OCI-LY7 (cell line): Measurements from ENCODE around the gene RPL7L1. TPM values are rescaled to one million over a fixed set of nuclear protein-coding genes. Genes with fewer than 3 reads are reported as not detected.
A peak's percentile ranks its signal among the peaks of the same experiment; 100 is the strongest.

Experiments used
- BruUV-seq: library from RNA; stranded (reverse); fragments of 400-500 nt; replicated peaks from 2 replicates; lab custom pipeline; 2021; lab: Mats Ljungman, UMichigan
- CTCF ChIA-PET: fragments of 300-600 bp; sonication (Branson Sonifier 250); formaldehyde crosslinking; loops from one replicate; lab custom pipeline; 2022; ENCODE audit warnings: antibody characterized with exemption; ENCODE audit not compliant: unreplicated experiment; lab: Charles Lee
- POLR2A ChIA-PET: fragments of 300-600 bp; sonication (Branson Sonifier 250); formaldehyde crosslinking; loops from one replicate; lab custom pipeline; 2022; ENCODE audit warnings: antibody characterized with exemption; lab: Charles Lee
- DNase-seq: peaks from one replicate; pipeline ENCODE4 v3.0.0-alpha.2; 2015; ENCODE audit warnings: low spot score
- H2AFZ ChIP-seq: fragments of 200-600 bp; sonication (generic), shearing (Covaris generic); 2 replicates; pipeline ENCODE4 v1.6.1; 2014; ENCODE audit warnings: mild to moderate bottlenecking, antibody characterized with exemption, low read length, moderate library complexity
- H3K27ac ChIP-seq: fragments of 200-600 bp; sonication (generic); 2 replicates; pipeline ENCODE4 v1.5.1; 2014; ENCODE audit warnings: mixed run types, low read depth, mild to moderate bottlenecking, moderate library complexity, low read length, inconsistent platforms; ENCODE audit not compliant: poor library complexity, severe bottlenecking
- H3K36me3 ChIP-seq: fragments of 200-600 bp; sonication (generic); 2 replicates; pipeline ENCODE4 v1.6.1; 2014; ENCODE audit warnings: mild to moderate bottlenecking, antibody characterized with exemption, low read length, moderate library complexity, mixed read lengths; ENCODE audit not compliant: insufficient read depth
- H3K4me1 ChIP-seq: fragments of 200-600 bp; sonication (generic); 2 replicates; pipeline ENCODE4 v1.5.1; 2014; ENCODE audit warnings: mild to moderate bottlenecking, low read length; ENCODE audit not compliant: insufficient read depth, poor library complexity, severe bottlenecking
- H3K4me2 ChIP-seq: fragments of 200-600 bp; sonication (generic); 2 replicates; pipeline ENCODE4 v1.6.1; 2014; ENCODE audit warnings: mild to moderate bottlenecking, low read length
- H3K4me3 ChIP-seq: fragments of 200-600 bp; sonication (generic); 2 replicates; pipeline ENCODE4 v1.5.1; 2014; ENCODE audit warnings: mild to moderate bottlenecking, low read depth, low read length; ENCODE audit not compliant: poor library complexity, severe bottlenecking
- H3K79me2 ChIP-seq: fragments of 200-600 bp; sonication (generic); 2 replicates; pipeline ENCODE4 v1.6.1; 2016; ENCODE audit warnings: low read depth, mild to moderate bottlenecking, low read length, moderate library complexity, mixed read lengths; ENCODE audit not compliant: insufficient read depth
- H3K9me2 ChIP-seq: fragments of 200-600 bp; sonication (generic); 2 replicates; pipeline ENCODE4 v1.6.1; 2016; ENCODE audit warnings: mild to moderate bottlenecking, low read length, mixed read lengths; ENCODE audit not compliant: insufficient read depth
- H3K9me3 ChIP-seq: fragments of 200-600 bp; sonication (generic); 2 replicates; pipeline ENCODE4 v1.6.1; 2014; ENCODE audit warnings: mild to moderate bottlenecking, mixed run types, low read length, mixed read lengths
- H4K20me1 ChIP-seq: fragments of 200-600 bp; sonication (generic); 2 replicates; pipeline ENCODE4 v1.6.1; 2014; ENCODE audit warnings: mild to moderate bottlenecking, antibody characterized with exemption, low read length, moderate library complexity, mixed read lengths; ENCODE audit not compliant: insufficient read depth
- CTCF ChIP-seq: fragments of 200-600 bp; sonication (generic); conservative IDR thresholded peaks from 2 replicates; pipeline ENCODE4 v1.5.1; 2014; ENCODE audit warnings: mild to moderate bottlenecking, antibody characterized with exemption, low read length, moderate library complexity, mixed read lengths
- EZH2phosphoT487 ChIP-seq: fragments of 200-600 bp; sonication (generic); IDR thresholded peaks from 2 replicates; pipeline ENCODE4 v1.6.1; 2018; ENCODE audit warnings: low read depth, borderline replicate concordance, mild to moderate bottlenecking, mixed run types, antibody characterized with exemption, low read length, moderate library complexity, mixed read lengths
- intact Hi-C: fragments of 100-400 bp; cut with micrococcal nuclease; formaldehyde crosslinking; loops from one replicate; pipeline ENCODE4 v1.10.0; 2022; ENCODE audit not compliant: unreplicated experiment
- total RNA-seq, 2 experiments: library from RNA; depleted of rRNA in 1 of 2; stranded (reverse); fragments of >200 nt in 1 of 2; shearing (Covaris generic) in 1 of 2; gene quantifications; 2 replicates each; pipeline ENCODE4 v1.2.3, GENCODE V29; 2014 to 2022

Gene RPL7L1
- total RNA-seq, 2 experiments from 2014 or later: 101 to 123 TPM

DNA sequence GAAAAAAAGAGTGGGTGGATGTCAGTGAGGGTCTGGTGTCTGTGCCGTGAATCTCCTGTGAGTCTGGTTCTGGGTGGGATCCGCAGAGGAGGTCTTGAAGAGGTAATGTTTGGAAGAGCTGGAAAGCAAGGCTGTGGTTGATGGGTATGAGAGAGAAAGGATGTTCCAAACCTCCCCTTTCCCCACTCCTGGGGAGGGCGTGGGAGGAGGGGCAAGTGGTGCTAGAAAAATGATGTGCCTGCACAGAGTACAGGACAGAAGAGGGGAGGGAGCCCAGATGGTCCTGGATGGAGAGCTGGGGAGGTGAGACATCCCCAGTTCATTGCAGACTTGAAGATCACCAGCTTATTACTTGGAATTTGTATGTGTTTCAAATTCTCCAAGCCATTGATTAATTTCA is 53.0 kb downstream of the RPL7L1 start:
- no peak overlapping the region for H2AFZ ChIP-seq
- H3K79me2 ChIP-seq: peaks cover 56% of the 10 kb centered on the region
- peaks cover 27% of the 10 kb centered on the region for H4K20me1 ChIP-seq
- POLR2A ChIA-PET: no interaction called here
- CTCF ChIA-PET: no interaction called here
- no peak for DNase-seq
- BruUV-seq: no TSS peak
- no peaks in the 10 kb centered on the region for H3K9me2 ChIP-seq
- H3K4me1 ChIP-seq: peaks cover 33% of the 10 kb centered on the region
- H3K4me2 ChIP-seq: peak overlapping the region; percentile 92
- TF ChIP-seq CTCF: no peak
- peaks cover 69% of the 10 kb centered on the region for H3K36me3 ChIP-seq
- intact Hi-C loops: no loop called here
- peak overlapping the region; percentile 58 for H3K4me3 ChIP-seq
- no peak overlapping the region for H3K27ac ChIP-seq
- no peaks in the 10 kb centered on the region for H3K9me3 ChIP-seq

GRCh38 chr6:42933205-42933604 is 53.8 kb downstream of the RPL7L1 start:
- Histone ChIP-seq H4K20me1 (peaks cover 27% of the 10 kb centered on the region), H3K27ac (no peak overlapping the region), H3K4me2 (peak overlapping the region; percentile 92), H3K9me3 (no peaks in the 10 kb centered on the region), H3K36me3 (peaks cover 77% of the 10 kb centered on the region), H3K9me2 (no peaks in the 10 kb centered on the region), H3K4me1 (peaks cover 29% of the 10 kb centered on the region), H3K79me2 (peaks cover 56% of the 10 kb centered on the region), H2AFZ (no peak overlapping the region), H3K4me3 (peak overlapping the region; percentile 58)
- no peak for DNase-seq
- no TSS peak for BruUV-seq
- TF ChIP-seq CTCF (no peak), EZH2phosphoT487 (no peak)
- POLR2A ChIA-PET: interaction anchor here (0.6 kb wide), 1 partner anchor 185 kb away, joined by 5 read pairs; no protein-coding TSS in a partner anchor
- CTCF ChIA-PET: no interaction called here
- intact Hi-C loops: no loop called here

DNA sequence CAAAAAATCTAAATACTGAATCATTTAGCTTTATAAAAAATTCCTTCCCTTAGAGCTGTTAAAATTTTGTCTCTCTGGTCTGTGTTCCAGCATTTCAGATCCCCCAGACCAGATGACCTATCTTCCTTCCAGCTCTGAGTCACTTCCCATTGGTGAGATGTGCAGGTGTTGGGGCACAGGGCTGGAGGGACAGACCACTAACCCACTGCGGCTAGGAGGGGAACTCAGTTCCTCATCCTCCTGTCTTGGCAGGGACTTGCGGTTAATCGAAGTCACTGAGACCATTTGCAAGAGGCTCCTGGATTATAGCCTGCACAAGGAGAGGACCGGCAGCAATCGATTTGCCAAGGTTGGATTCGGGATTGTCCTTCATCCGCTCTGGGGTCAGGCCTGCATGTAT is 55.9 kb downstream of the RPL7L1 start:
- no peak overlapping the region for H3K4me3 ChIP-seq
- ChIA-PET CTCF (no interaction called here), POLR2A (interaction anchor here (0.5 to 1.2 kb wide), 4 partner anchors 11 to 635 kb away, joined by 3 to 6 read pairs (median 3); no protein-coding TSS in a partner anchor)
- H3K4me1 ChIP-seq: peaks cover 25% of the 10 kb centered on the region
- no TSS peak for BruUV-seq
- H3K4me2 ChIP-seq: no peak overlapping the region
- peaks cover 97% of the 10 kb centered on the region for H3K36me3 ChIP-seq
- no peak overlapping the region for H3K27ac ChIP-seq
- no peak overlapping the region for H2AFZ ChIP-seq
- TF ChIP-seq CTCF (no peak), EZH2phosphoT487 (no peak)
- H3K9me2 ChIP-seq: no peaks in the 10 kb centered on the region
- no peaks in the 10 kb centered on the region for H3K9me3 ChIP-seq
- DNase-seq: no peak
- peaks cover 54% of the 10 kb centered on the region for H3K79me2 ChIP-seq
- peaks cover 25% of the 10 kb centered on the region for H4K20me1 ChIP-seq
- intact Hi-C loops: no loop called here
